ENCODE results near the gene STAC2. TPM values are rescaled to one million over a fixed set of nuclear protein-coding genes. Genes with fewer than 3 reads are reported as not detected.
A peak's percentile ranks its signal among the peaks of the same experiment; 100 is the strongest.

The STAC2 gene
- total RNA-seq, 1 donor from 2014 or later = 1.5 TPM

DNA sequence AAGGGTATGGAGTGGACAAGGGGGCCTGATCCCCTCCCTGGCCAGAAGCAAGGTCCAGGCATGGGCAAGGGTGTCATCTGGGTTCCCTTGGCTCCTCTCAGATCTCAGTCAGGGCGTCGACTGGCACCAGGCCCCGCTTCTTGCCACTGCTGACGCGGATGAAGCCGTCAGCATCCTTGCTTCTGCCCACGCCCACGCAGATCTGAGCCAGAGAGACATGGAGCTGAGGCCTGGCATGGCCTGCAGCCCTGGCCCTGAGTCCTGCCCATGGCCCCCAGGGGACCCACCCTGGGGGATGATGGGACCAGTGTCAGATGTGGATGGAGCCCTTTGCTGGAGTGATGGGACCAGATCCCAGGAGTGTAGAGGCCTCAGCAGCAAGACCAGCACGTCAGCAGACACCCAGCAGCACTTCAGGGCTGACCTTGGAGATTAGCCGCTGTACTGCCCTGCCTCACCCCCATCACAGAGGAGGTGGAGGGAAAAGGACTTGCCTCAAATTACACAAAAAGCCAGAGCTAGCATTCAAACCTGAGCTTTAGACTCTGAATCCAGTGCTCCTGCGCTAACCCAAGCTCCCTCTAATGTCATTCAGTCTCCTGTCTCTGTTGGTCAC is 13.4 kb downstream of the STAC2 start:
- TF ChIP-seq, protein P1, sequence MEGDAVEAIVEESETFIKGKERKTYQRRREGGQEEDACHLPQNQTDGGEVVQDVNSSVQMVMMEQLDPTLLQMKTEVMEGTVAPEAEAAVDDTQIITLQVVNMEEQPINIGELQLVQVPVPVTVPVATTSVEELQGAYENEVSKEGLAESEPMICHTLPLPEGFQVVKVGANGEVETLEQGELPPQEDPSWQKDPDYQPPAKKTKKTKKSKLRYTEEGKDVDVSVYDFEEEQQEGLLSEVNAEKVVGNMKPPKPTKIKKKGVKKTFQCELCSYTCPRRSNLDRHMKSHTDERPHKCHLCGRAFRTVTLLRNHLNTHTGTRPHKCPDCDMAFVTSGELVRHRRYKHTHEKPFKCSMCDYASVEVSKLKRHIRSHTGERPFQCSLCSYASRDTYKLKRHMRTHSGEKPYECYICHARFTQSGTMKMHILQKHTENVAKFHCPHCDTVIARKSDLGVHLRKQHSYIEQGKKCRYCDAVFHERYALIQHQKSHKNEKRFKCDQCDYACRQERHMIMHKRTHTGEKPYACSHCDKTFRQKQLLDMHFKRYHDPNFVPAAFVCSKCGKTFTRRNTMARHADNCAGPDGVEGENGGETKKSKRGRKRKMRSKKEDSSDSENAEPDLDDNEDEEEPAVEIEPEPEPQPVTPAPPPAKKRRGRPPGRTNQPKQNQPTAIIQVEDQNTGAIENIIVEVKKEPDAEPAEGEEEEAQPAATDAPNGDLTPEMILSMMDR (conservative IDR thresholded peaks at IDR 0.05) = no peak
- Mint-ChIP-seq H3K27ac (no peak overlapping the region), H3K4me3 (no peak overlapping the region), H3K36me3 (no peaks in the 10 kb centered on the region), H3K27me3 (peaks cover 80% of the 10 kb centered on the region), H3K4me1 (ENCODE audit: unreplicated experiment) (peaks cover under 1% of the 10 kb centered on the region), H3K9me3 (no peaks in the 10 kb centered on the region)
- no peak for DNase-seq (ENCODE audit: extremely low spot score, unreplicated experiment)

DNA sequence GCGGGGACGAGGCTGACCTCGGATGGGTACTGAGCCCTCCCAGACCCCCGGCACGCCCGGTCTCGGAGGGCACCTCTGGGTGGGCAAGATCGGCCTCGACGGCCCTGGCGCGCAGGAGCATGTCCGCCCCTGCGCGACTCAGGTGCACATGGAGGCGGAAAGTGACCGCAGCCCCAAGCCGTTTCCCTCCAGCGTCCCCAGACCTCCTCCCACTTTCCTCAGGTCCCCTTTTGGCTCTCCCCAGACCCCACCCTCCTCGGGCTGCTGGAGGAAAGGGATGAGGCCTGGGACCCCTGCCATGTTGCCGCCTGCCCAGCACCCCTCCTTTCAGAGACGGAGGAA is 15.7 kb downstream of the STAC2 start:
- Mint-ChIP-seq H3K4me3 (peak overlapping the region; percentile 52), H3K36me3 (no peaks in the 10 kb centered on the region), H3K27me3 (peaks cover 60% of the 10 kb centered on the region), H3K9me3 (no peaks in the 10 kb centered on the region), H3K4me1 (ENCODE audit: unreplicated experiment) (peaks cover 5% of the 10 kb centered on the region), H3K27ac (no peak overlapping the region)
- TF ChIP-seq, protein P1 (conservative IDR thresholded peaks at IDR 0.05) = no peak
- DNase-seq (ENCODE audit: extremely low spot score, unreplicated experiment) = no peak

GRCh38 chr17:39209317-39210092 is 16.2 kb downstream of the STAC2 start:
- no peak overlapping the region for H3K4me3 Mint-ChIP-seq
- no peaks in the 10 kb centered on the region for H3K36me3 Mint-ChIP-seq
- no peaks in the 10 kb centered on the region for H3K9me3 Mint-ChIP-seq
- peaks cover 54% of the 10 kb centered on the region for H3K27me3 Mint-ChIP-seq
- no peak overlapping the region for H3K27ac Mint-ChIP-seq
- peaks cover 5% of the 10 kb centered on the region for H3K4me1 Mint-ChIP-seq (ENCODE audit: unreplicated experiment)
- TF ChIP-seq, protein P1 (conservative IDR thresholded peaks at IDR 0.05) = no peak
- no peak for DNase-seq (ENCODE audit: extremely low spot score, unreplicated experiment)

DNA sequence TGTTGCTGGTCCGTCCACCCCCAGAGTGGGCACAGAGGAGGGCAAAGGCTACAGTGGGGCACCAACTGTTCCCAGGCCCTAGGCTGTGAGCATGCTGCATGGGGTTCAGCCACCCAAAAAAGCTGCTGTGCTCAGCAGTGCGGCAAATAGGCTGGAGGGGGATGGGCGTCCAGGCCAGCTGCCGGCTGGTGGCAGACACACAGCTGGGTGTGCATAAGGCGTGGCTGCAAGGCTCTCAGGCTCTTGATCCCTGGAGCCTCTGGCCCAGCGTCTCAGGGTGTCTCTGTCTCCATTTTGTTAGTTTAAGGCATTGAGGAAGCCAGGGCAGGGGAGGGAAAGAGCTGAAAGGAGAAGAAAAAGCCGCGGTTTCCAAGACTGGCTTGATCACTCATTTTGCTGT is 16.9 kb downstream of the STAC2 start:
- H3K4me3 Mint-ChIP-seq = no peak overlapping the region
- DNase-seq (ENCODE audit: extremely low spot score, unreplicated experiment) = no peak
- TF ChIP-seq, protein P1 (conservative IDR thresholded peaks at IDR 0.05) = no peak

GRCh38 chr17:39208136-39208535 is 17.6 kb downstream of the STAC2 start:
- Mint-ChIP-seq H3K9me3 (no peaks in the 10 kb centered on the region), H3K36me3 (peaks cover 3% of the 10 kb centered on the region), H3K27ac (no peak overlapping the region), H3K4me1 (ENCODE audit: unreplicated experiment) (peaks cover 5% of the 10 kb centered on the region), H3K4me3 (no peak overlapping the region), H3K27me3 (peaks cover 45% of the 10 kb centered on the region)
- TF ChIP-seq, protein P1 (conservative IDR thresholded peaks at IDR 0.05) = no peak
- DNase-seq (ENCODE audit: extremely low spot score, unreplicated experiment) = no peak

More for the DNA sequence above, 16.9 kb downstream of the STAC2 start:
- H3K36me3 Mint-ChIP-seq = peaks cover 3% of the 10 kb centered on the region
- peaks cover 50% of the 10 kb centered on the region for H3K27me3 Mint-ChIP-seq
- no peaks in the 10 kb centered on the region for H3K9me3 Mint-ChIP-seq
- no peak overlapping the region for H3K27ac Mint-ChIP-seq
- peaks cover 5% of the 10 kb centered on the region for H3K4me1 Mint-ChIP-seq (ENCODE audit: unreplicated experiment)

Data from type B pancreatic cell (in vitro differentiated cells).